HG03439 (cell line): ENCODE measurements around the gene ZFP36L2.

Source experiments
- ATAC-seq: cut with Tn5 transposase; IDR thresholded peaks from one replicate; pipeline ENCODE4 v1.9.1; 2021; ENCODE audit warnings: mild to moderate bottlenecking, moderate library complexity; ENCODE audit not compliant: unreplicated experiment

The ZFP36L2 gene

DNA sequence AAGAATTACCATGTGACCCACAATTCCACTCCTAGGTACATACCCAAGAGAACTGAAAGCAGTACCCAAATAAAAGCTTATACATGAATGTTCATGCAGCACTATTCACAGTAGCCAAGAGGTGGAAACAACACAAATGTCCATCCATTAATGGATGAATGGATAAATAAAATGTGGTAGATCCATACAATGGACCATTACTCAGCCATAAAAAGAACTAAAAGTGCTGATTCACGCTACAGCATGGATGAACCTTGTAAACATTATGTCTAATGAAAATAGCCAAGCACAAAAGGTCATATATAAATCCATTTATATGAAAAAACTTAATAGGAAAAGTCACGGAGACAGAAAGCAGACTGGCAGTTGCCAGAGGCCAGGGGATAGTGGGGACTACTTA, 23.6 kb upstream of the ZFP36L2 start:
- no peak for ATAC-seq

DNA sequence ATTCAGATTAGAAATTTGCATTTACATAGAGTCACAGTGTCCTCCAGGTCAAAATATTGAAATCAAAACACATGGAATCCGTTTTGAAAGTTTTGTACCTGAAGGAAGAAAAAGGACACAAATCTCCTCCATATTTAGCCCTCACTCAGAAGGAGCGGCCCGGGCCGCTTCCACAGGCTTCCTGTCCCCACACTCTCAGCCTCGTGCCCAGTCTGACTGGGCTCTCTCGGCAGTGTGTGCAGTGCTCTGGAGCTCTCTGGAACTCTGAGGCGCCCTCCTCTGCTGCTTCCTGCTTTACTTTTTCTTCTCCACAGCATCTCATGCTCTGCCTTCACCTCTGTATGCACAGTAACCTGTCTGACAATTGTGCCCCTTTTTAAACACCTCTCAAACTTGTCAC, 22.2 kb upstream of the ZFP36L2 start:
- ATAC-seq = no peak

DNA sequence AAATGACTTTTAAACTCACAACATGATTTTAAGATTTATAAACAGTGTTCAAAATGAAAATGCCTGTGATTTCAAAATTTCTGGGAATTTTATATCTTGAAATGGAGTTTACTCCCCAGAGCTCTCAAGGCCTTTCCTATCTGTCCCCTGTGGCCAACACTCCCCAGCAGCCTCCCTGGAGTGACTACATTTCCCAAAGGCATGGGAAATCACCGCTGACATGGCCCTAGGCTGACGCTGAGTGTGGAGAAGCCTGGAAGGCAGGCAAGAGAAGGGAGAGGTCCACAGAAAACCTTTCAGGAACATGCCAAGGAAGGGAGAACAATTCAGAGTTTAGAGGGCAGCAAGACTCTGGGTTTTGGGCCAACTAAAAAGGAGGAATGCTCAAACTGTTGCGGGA, 20.2 kb upstream of the ZFP36L2 start:
- ATAC-seq = no peak

DNA sequence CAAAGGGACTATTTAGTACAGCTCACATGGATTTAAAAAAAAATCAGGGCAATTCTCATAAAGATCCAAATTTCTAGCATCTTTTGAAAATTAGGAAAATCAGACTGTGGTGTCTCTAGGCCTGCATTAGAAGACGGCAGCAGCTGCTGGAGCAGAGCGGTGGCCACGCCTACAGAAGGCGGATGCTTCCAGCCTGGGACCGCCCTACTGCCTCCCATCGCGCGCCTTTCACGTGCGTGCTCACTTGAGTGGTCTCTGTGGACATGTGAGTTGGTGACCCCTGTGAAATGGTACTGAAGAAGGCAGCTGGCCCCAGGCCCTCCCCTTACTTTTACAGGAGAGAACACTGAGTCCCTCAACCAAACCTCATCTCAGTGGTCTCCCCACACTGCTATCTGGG, 15.2 kb upstream of the ZFP36L2 start:
- ATAC-seq = no peak

DNA sequence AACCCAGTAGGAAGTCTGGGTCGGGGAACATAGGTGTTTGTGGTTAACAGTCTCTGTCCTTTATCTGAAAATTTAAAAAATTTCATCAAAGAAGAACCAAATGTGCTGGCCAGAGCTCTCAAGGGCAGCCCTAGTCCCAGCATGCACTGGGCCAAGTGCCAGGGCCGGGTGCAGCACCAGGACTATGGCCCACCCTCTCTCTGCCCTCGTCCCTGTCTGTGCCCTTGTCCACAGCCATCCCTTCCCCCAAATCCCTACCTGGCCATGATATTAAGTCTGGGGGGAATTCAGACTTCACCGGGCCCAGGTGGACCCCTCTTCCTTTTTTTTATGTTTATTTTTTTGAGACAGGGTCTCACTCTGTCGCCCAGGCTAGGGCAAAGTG, 14.4 kb upstream of the ZFP36L2 start:
- no peak for ATAC-seq

DNA sequence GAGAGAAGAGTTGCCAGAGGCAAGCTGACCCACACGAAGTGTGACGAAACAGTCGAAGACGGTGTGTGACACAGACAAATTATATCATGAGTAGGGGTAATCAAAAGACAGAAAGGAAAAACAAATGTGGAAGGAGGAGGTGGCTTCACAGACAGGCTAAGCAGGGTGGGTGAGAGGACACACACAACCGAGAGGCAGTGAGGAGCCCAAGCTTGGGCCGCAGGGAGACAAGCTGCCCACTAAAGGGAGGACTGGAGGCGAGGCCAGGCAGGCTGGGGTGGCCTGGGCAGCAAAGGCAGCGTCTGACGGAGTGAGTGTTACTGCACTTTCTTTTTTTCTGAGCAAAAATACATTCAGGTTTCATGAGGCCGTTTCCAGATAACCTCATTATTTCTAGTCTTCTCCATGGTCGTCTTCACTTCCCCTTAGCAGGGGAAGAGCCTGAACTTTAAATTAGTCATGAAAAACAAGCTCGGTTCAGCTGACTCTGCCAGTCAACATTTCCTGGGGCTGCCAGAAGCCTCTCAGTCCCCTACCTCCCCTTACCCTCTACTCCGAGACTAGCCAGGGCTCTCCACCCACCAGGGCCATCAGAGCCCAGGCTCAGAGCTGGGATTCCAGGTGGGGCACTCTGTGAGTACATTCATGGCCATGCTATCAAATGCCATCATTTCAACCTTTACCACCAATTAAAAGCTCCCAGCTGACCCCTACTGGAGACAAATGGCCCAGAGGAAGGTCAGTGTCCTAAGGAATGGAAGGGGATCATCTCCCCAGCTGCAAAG, 13.8 kb upstream of the ZFP36L2 start:
- ATAC-seq = no peak

DNA sequence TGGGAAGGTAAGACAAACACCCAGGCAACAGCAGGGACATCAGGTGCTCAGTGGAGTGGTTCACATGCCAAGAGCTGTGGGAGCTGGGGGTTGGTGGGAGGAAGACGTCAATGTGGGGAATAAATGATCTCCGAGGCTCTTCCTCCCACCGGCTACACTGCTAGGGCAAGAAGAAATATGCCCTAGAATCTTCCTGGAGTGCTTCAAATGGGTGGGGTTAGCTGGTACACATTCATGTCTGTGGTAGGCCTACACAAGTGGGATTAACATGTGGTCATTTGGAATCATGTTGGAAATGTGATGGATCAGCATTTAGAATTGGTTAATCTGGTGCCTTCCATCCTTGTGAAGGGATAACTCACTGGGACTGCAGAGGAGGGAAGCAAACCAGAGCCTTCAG, 12.4 kb upstream of the ZFP36L2 start:
- no peak for ATAC-seq

DNA sequence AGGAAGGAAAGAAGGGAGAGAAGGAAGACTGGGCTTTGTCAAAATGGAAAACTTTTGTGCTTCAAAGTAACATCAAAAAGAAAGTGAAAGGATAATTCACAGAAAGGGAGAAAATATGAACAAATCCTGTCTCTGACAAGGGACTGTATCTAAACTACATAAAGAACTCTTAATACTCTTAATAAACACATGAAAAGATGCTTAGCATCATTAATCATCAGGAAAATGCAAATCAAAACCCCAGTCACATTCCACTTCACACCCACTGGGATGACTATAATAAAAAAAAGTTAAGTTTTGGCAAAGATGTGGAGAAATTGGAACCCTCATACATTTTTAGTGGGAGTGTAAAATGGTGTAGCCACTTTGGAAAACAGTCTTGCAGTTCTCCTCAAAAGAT, 11.8 kb upstream of the ZFP36L2 start:
- ATAC-seq = no peak

DNA sequence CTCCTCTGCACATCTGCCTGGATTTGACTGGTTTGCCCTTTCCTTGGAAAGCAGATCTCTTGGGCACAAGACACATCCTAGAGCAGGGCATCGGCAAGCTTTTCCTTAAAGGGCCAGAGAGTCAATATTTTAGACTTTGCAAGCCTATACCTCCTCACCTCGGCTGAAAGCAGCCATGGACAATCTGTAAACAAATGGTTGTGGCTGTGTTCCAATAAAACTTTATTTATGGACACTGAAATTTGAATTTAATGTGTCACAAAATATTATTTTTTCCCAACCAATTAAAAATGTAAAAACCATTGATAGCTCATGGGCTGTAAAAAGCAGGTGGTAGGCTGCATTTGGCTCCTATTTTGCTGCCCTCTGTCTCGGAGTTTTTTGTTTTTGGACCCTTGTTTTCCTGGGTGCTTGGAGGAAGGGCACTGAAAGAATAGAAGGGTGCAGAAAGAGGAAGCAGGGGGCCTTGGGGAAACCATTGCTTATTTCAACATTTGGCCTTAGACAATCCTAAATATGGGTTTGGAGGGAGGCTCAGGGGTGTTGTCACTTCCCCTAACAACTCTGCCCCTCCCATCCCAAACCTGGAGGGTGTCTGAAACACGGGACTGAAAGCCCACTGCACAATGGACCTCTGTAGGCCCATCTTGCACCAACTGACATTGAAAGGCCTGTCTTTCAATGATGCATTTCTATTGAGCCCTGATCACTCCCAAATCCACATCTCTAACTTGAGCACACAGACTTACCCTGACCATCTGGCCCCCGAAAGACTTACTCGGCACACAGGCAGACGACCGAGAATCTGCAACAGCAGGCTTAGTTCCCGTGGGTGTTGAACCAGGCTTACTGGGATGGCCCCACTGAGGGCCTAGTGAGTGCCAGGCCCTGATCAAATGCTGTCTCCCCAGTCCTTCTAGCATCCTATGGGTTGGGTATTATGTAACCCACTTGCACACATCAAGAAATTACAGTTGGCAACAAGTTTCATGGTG, 7.1 kb upstream of the ZFP36L2 start:
- no peak for ATAC-seq

DNA sequence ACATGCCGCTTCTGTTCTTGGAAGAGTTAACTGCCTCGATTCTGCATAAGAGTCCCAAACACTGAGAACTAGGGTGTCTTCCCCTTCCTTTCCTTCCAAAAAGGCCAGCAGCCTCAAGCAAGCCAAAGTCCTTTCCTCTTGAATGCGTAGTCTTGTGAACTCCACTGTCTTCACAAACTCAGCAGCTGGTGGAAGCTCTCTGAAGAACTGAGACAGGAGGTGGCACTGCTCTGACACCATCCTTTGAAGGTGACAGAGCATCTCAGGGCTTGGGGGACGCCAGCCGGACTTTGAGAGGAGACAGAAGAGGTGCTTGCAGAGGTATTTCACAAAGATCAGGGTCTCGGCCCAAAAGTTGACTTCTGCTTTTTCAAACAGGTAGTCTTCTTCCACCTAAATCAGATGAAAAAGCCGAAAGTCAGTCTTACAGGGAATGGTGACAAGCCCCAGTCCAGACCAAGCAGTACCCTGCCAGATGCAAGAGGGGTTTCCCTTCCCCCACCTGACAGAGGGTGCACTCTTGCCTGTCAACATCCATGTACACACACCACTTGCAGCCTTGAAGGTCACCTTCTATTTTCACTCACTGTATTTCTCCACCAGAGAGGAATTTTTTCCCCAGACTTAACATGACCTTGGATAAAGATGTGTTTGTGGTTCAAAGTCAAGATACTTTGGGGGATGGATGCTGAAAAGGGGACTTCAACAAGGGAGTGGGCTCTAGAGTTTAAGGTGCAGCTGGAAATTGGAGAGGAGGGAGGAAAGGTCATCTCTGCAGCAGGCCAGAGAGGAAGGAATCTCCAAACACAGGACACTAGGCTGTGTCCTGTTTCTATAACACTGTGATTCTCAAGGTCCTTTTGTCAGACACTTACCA, 4.8 kb upstream of the ZFP36L2 start:
- ATAC-seq = no peak

DNA sequence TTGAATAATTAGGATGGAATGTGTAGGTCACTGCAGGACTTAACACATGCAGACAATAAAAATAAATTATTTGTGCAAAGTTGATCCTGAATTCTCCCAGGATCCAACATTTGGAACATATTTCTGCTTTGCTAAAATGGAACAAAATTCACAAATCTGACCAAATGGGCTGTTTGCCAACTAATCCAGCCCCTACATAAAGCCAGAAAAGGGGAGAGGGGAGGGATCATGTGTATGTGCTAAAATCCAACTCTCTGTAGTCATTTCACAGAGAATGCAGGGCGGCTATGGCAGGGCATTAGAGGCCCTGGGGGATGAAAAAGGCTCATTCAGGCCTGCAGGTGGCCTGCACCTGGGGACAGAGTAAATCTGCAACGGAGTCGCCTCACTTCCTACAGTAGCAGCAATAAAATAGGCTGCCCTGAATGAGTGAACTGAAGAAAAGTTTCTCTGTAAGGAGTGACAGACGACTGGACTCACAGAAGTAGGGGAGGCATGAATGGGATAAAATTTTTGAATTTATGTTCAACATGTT, 4.0 kb upstream of the ZFP36L2 start:
- no peak for ATAC-seq

DNA sequence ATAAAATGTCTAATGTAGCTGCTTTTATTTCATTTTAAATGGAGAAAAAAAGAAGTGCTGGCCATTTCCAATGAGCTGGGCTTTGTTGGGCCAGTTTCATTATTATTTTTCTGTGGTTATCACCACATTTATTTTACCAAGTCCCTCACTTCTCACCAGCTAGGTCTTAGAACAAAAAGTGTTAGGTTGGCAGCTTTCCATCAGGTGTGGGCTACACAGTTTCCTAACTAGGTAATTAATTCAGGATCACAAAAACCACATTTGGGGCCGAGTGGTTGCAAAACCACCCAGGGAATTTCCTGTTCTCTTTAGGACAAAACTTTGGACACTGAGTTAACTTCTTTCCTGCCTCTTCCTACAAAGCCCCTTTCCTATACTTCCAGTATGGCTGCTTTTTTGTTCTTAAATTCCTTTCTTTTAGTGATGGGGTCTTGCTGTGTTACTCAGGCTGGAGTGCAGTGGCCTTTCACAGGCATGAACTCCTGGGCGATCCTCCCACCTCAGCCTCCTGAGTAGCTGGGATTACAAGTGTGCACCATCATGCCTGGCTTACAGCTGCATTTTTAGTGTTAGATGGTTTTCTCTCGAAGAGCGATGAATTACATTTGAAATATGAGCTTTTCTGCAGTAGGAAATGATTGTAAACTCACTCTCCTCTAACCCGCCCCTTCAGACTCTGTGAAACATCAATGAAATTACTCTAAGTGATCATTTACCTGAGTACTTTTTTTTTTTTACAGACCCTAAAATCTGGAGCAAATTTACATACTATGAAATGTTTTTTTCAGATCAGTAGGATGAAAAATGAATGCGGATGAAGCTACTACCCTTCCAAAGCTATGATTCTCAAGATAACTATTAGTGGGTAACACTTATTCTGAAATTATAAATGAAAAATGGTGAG, 2.6 kb upstream of the ZFP36L2 start:
- ATAC-seq = no peak

DNA sequence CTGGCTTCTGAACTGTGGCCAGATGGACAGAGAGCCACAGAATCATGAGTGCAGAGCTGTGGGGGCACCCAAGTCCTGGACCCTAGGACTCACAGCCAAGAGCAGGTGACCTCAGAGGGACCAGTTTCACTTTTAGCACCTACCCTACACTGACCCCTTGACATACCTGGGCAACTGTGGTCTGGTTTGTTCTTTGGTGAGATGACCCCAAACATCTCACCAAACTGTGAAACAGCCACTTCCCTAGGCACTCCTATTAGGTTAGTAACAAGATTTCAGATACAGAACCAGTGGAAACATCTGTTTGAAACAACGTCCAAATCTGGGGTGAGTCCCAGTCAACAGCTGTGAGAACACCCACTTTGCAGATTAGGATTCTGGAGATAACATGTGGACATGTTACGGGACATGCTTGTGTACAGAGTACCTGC, 1.9 kb upstream of the ZFP36L2 start:
- no peak for ATAC-seq

DNA sequence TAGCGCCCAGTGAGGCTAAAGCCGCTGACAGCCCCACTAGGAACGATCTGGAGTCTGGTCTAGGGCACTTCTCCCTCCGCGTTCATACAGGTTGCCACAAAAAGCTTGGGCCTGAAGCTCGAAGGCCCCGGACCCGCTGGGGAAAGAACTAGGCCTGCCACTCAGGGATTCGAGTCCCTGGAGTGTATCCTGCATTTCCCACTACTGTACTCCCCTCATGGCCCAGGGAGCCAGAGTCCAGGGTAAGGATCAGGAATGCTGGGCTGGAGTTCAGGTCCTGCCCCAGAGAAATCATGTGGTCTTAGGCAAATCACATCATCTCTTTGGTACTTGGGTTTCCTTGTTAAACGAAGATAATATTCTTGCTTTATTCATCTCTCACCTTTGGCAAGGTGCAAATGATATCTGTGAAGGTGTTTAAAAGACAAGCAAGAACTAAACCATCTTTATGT, 1.4 kb upstream of the ZFP36L2 start:
- no peak for ATAC-seq

DNA sequence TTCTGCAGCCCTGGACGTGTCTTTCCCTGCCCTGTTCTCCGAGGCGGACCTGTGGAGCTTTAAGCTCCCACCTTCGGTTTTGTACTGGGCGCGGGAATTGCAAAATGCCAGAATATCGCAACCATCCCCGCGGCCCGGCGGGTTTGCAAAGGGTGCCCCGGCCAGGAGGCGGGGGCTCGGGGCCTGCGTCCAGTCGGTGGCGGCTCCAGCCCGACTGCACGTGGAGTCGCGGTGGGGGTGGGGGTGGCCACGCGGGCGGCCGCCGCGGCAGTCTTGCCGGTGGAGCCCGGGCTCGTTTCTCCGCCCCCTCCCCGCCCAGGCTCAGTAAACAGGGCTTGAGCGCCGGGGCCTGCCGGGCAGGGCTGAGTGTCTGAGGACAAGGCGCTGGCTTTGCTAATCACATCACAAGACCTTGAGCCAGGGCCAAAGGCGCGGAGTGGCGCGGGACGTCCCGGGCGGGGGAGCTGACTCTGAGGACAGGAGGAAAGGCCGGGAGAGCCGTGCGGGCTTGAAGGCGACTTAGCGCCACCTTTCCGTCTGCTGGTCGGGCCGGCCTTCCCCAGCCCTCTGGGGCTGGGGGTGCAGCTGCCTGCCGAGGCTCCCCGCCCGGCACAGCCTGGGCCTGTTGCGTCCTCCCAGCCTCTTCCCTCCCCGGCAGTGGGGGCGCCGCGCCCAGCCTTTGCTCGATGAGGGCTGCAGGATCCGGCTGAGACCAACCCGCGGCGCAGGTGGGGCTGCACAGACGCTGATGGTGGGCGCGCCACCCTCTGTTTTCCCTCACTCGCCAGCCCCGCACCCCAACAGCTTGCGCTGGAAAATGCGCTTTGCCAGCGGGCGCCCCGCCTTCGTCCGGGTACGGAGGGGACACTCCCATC, 786 bp upstream of the ZFP36L2 start:
- ATAC-seq = peak; percentile 18

DNA sequence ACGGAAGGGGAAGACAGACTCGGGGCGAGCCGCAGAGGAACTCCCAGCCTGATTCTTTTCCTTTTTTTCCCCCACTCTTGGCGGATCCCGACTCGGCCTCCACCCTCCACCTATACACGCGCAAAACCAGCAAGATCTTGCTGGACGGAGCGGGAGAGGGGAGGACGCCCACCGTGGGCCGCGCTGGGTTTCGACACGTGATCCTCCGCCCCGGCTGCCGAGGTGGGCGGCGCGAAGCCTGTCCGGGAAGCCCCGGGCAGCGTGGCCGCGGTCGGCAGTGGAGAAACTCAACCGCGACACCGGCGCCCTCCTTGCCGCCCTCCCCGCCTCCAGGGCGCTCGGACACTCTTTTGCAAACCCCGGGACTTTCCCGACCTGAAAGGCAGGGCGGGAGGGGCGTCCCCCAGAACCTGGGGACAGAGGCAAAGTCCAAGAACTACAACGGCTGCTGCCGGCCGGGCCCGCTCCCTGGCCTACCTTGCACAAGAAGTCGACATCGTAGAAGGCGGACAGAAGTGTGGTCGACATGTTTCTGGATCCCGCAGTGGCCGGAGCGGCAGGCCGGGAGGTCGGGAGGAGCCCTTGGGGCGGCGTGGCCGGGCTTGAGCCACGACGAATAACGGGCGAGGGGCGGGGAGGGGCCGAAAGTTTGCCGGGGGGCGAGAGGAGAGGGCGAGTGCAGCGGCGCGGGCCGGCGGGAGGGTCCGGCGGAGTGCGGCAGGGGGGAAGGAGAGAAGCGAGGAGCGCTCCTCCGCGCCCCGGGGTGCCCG, 433 bp downstream of the ZFP36L2 start:
- ATAC-seq = peak; percentile 33

DNA sequence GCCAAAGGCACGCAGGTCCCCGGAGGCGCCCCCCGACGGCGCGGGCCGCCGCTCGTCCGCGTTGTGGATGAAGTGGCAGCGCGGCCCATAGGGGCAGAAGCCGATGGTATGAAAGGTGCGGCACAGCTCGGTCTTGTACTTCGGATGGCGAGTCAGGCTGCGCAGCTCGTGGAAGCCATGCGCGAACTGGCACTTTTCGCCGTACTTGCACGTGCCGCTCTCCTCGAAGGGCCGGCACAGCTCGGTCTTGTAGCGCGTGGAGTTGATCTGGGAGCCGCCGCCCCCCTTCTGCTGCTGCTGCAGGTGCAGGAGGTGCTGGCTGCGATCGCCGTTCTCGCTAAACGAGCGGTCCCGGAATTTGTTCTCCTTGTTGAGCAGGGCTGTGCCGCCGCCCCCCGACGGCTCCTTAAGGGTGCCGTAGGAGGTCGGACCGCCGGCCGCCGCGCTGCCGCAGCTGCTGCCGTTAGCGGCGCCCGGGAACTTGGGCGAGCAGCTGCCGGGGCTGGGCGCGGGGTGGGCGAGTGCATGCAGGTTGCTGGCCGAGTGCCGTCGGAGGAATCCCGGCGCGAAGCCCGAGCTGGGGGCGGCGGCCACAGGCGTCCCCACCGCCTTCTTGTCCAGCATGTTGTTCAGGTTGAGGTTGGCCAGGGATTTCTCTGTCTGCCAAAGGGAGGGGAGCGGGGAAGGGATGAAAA, 1.2 kb downstream of the ZFP36L2 start:
- ATAC-seq = no peak
